ENCODE data around the gene CD79B. TPM values are rescaled to one million over a fixed set of nuclear protein-coding genes. Genes with fewer than 3 reads are reported as not detected.

Gene CD79B
- total RNA-seq, 1 experiment from 2014 or later = not detected

DNA sequence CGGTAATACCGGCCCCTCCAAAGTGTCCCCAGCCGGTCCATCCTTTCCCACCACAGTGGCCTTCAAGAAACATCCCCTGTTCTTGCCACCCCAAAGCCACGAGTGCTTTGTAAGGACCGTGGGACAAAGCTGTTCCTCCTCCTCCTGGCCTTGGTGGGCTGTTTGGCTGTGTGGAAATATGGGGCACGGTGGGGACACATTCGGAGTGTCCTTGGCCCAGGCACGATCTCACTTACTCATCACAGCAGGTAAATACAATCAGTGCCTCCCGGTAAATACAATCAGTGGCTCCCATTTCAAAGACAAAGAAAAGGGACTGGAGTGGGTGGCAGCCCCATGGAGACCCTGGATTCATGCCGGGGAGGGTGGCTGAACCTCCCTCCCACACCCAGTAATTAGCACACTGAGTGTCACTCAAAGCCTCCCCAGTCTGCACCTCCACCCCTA, 30.2 kb upstream of the CD79B start:
- no peak for DNase-seq (ENCODE audit: low read depth in 1 of 2, low spot score in 2 of 2)
- H3K4me3 ChIP-seq = no peak overlapping the region
- H3K9me3 ChIP-seq (replicated peaks) = no peaks in the 10 kb centered on the region
- 0 out of 2 replicates have a peak, but pooled peaks cover 3% of the 10 kb centered on the region for H3K27me3 ChIP-seq (replicated peaks)
- H3K4me1 ChIP-seq (replicated peaks) = no peaks in the 10 kb centered on the region
- H3K27ac ChIP-seq = no peak overlapping the region
- no peaks in the 10 kb centered on the region for H3K36me3 ChIP-seq

- Histone ChIP-seq H3K4me3 (no peak overlapping the region), H3K36me3 (no peaks in the 10 kb centered on the region), H3K4me1 (replicated peaks) (no peaks in the 10 kb centered on the region), H3K27ac (no peak overlapping the region), H3K9me3 (replicated peaks) (no peaks in the 10 kb centered on the region), H3K27me3 (replicated peaks) (0 out of 2 replicates have a peak, but pooled peaks cover 3% of the 10 kb centered on the region)
- peak in 1 of 2 experiments; percentile 73 for DNase-seq (ENCODE audit: low read depth in 1 of 2, low spot score in 2 of 2)
These were observed 29.5 kb upstream of the CD79B start for GRCh38 chr17:63961355-63962212.

DNA sequence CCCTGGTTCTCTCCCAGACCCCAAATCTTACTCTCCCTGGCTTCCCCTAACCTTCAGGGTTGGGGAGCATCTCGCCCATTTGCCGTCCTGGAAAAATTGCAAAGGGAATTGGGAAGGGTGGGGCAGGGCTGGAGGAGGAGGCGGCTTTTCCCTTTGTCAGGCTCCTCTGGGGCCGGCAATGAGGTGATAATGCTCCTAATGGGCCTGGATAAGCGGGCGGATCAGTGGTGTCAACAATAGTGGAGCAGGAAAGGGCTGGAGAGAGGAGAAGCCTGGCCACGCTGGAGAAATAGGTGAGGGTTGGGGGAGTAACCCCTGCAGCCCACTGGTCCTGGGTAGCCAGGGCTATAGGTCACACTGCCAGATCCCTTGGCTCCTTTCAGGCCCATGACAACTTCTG, 28.3 kb upstream of the CD79B start:
- Histone ChIP-seq H3K4me3 (no peak overlapping the region), H3K9me3 (replicated peaks) (no peaks in the 10 kb centered on the region), H3K27ac (no peak overlapping the region), H3K36me3 (no peaks in the 10 kb centered on the region), H3K27me3 (replicated peaks) (0 out of 2 replicates have a peak, but pooled peaks cover 3% of the 10 kb centered on the region), H3K4me1 (replicated peaks) (no peaks in the 10 kb centered on the region)
- no peak for DNase-seq (ENCODE audit: low read depth in 1 of 2, low spot score in 2 of 2)

GRCh38 chr17:63960006-63960405, 27.9 kb upstream of the CD79B start:
- H3K27me3 ChIP-seq (replicated peaks) = no peaks in the 10 kb centered on the region
- H3K4me1 ChIP-seq (replicated peaks) = no peaks in the 10 kb centered on the region
- no peaks in the 10 kb centered on the region for H3K9me3 ChIP-seq (replicated peaks)
- no peaks in the 10 kb centered on the region for H3K36me3 ChIP-seq
- no peak overlapping the region for H3K4me3 ChIP-seq
- H3K27ac ChIP-seq = no peak overlapping the region
- no peak for DNase-seq (ENCODE audit: low read depth in 1 of 2, low spot score in 2 of 2)

DNA sequence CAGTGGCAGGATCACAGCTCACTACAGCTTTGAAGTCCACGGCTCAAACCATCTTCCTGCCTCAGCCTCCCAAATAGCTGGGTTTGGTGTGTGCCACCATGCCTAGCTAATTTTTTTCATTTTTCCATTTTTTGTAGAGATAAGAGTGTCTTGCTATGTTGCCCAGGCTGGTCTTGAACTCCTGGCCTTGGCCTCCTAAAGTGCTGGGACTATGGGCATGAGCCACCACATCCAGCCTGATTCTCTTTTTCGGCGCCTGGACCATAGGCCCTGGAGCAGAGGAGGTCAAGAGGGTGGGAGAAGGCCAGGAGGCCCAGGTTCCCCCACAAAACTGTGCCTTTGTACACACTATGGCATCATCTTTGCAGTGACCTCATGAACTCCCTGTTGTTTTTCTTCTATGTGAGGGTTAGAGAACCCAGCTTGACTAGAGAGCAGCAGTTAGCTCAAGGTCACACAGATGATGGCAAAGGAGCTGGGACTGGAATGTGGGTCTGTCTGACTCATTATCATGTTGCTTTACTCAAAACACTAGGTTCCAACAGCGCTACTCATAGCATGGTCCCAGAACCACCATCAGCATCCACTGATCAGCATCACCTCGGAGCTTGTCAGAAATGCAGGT, 24.3 kb upstream of the CD79B start:
- Histone ChIP-seq H3K4me1 (replicated peaks) (no peaks in the 10 kb centered on the region), H3K36me3 (no peaks in the 10 kb centered on the region), H3K4me3 (no peak overlapping the region), H3K27ac (no peak overlapping the region), H3K9me3 (replicated peaks) (no peaks in the 10 kb centered on the region), H3K27me3 (replicated peaks) (no peaks in the 10 kb centered on the region)
- DNase-seq (ENCODE audit: low read depth in 1 of 2, low spot score in 2 of 2) = no peak

GRCh38 chr17:63955791-63956190, 23.7 kb upstream of the CD79B start:
- H3K4me3 ChIP-seq = no peak overlapping the region
- H3K27ac ChIP-seq = no peak overlapping the region
- H3K9me3 ChIP-seq (replicated peaks) = no peaks in the 10 kb centered on the region
- no peaks in the 10 kb centered on the region for H3K4me1 ChIP-seq (replicated peaks)
- H3K27me3 ChIP-seq (replicated peaks) = no peaks in the 10 kb centered on the region; the same call in 1 of the 2 replicates
- no peak for DNase-seq (ENCODE audit: low read depth in 1 of 2, low spot score in 2 of 2)
- no peaks in the 10 kb centered on the region for H3K36me3 ChIP-seq

DNA sequence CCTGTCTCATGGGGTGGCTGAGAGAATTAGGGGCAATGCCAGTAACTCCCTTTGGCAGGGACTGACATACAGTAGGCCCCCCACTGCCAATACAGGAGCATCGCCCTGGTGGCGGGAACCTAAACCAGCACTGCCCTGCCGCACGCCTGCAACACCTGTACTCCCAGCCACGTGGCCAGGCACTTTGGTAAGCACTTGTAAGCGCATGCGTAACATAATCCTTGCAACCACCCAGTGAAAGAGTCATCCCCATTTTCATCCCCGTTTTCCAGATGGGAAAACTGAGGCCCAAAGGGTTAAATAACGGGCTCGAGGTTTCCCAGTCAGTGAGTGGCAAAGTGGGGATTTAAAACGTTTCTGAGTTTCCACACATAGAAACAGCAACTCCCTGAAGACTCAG, 23.1 kb upstream of the CD79B start:
- H3K27ac ChIP-seq = no peak overlapping the region
- DNase-seq (ENCODE audit: low read depth in 1 of 2, low spot score in 2 of 2) = no peak
- no peaks in the 10 kb centered on the region; the same call in 1 of the 2 replicates for H3K27me3 ChIP-seq (replicated peaks)
- no peaks in the 10 kb centered on the region for H3K4me1 ChIP-seq (replicated peaks)
- no peak overlapping the region for H3K4me3 ChIP-seq
- H3K36me3 ChIP-seq = no peaks in the 10 kb centered on the region
- no peaks in the 10 kb centered on the region for H3K9me3 ChIP-seq (replicated peaks)

- no peak overlapping the region for H3K27ac ChIP-seq
These were observed 22.4 kb upstream of the CD79B start for GRCh38 chr17:63954402-63955063.

DNA sequence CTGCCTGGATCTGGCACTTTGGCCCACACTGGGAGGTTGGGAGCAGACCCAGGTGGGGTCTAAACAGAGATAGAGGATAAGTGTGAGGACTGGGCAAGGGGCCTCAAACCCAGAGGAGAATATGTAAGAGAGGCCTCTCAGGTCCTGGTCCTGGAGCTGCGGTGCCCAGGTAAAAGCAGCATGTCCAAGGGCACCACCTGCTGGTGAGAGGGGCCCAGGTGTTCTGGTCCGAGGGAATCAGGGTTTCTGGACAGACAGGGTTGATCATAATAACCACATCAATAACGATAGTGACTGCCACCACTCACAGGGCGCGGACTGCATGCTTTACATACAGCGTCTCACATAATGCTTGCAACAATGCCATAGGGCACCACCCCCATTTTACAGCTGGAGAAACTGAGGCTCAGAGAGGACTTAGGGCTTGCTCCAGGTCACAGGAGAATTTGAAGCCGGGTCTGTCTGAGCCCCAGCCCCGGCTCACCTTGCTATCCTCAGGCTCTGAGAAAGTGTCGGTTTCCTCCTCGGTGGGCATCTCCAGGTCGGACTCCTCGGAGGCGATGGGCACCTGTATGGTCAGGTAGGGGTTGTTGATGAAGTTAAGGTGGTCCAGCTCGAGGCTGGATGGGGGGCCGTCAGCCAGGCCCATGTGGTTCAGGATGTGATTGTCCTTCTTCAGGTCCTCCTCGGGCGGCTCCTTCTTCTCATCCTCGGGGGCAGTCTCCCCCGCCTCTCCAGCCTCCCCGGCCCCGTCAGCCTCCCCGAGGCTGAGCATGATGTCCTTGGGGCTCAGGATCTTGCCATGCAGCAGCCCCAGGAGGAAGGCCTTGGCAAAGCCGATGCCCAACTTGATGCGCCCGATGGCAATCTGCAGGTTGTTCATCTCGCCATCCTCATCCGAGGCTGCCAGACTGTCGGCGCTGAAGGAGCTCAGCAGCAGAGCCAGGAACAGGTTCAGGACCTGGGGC, 19.1 kb upstream of the CD79B start:
- Histone ChIP-seq H3K27ac (no peak overlapping the region), H3K9me3 (replicated peaks) (no peaks in the 10 kb centered on the region), H3K27me3 (replicated peaks) (no peaks in the 10 kb centered on the region; the same call in 1 of the 2 replicates), H3K4me3 (no peak overlapping the region), H3K4me1 (replicated peaks) (0 out of 2 replicates have a peak, but pooled peaks cover 3% of the 10 kb centered on the region), H3K36me3 (no peaks in the 10 kb centered on the region)
- no peak for DNase-seq (ENCODE audit: low read depth in 1 of 2, low spot score in 2 of 2)

More at GRCh38 chr17:63954402-63955063, 22.4 kb upstream of the CD79B start:
- no peaks in the 10 kb centered on the region for H3K9me3 ChIP-seq (replicated peaks)
- no peak overlapping the region for H3K4me3 ChIP-seq
- H3K36me3 ChIP-seq = no peaks in the 10 kb centered on the region
- no peak for DNase-seq (ENCODE audit: low read depth in 1 of 2, low spot score in 2 of 2)
- H3K4me1 ChIP-seq (replicated peaks) = no peaks in the 10 kb centered on the region
- no peaks in the 10 kb centered on the region; the same call in 1 of the 2 replicates for H3K27me3 ChIP-seq (replicated peaks)

GRCh38 chr17:63949576-63950250, 17.6 kb upstream of the CD79B start:
- no peak for DNase-seq (ENCODE audit: low read depth in 1 of 2, low spot score in 2 of 2)
- H3K4me1 ChIP-seq (replicated peaks) = 0 out of 2 replicates have a peak, but pooled peaks cover 3% of the 10 kb centered on the region

DNA sequence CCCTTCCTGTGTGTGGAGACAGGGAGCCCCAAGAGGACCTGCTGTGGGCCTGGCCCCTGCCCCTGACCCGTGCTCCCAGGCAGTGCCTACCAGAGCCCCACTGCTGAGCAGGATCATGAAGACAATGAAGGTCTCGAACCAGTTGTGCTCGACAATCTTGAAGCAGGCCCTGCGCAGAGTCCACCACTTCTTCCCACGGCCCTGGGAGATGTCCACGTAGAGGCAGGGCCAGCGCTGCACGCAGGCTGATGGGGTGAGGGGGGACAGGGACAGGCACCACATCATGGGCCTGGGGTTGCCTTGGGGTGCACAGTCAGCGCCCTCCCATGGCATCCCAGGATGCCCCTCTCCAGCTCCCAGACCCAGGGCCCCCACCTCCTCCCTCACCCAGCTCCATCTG, 16.4 kb upstream of the CD79B start:
- no peak for DNase-seq (ENCODE audit: low read depth in 1 of 2, low spot score in 2 of 2)
- Histone ChIP-seq H3K27ac (no peak overlapping the region), H3K9me3 (replicated peaks) (no peaks in the 10 kb centered on the region; the same call in 1 of the 2 replicates), H3K36me3 (no peaks in the 10 kb centered on the region), H3K4me3 (no peak overlapping the region), H3K27me3 (replicated peaks) (no peaks in the 10 kb centered on the region; the same call in 1 of the 2 replicates), H3K4me1 (replicated peaks) (0 out of 2 replicates have a peak, but pooled peaks cover 3% of the 10 kb centered on the region)

More at GRCh38 chr17:63949576-63950250, 17.6 kb upstream of the CD79B start:
- no peak overlapping the region for H3K27ac ChIP-seq
- no peak overlapping the region for H3K4me3 ChIP-seq
- no peaks in the 10 kb centered on the region for H3K9me3 ChIP-seq (replicated peaks)
- no peaks in the 10 kb centered on the region for H3K36me3 ChIP-seq
- no peaks in the 10 kb centered on the region; the same call in 1 of the 2 replicates for H3K27me3 ChIP-seq (replicated peaks)

DNA sequence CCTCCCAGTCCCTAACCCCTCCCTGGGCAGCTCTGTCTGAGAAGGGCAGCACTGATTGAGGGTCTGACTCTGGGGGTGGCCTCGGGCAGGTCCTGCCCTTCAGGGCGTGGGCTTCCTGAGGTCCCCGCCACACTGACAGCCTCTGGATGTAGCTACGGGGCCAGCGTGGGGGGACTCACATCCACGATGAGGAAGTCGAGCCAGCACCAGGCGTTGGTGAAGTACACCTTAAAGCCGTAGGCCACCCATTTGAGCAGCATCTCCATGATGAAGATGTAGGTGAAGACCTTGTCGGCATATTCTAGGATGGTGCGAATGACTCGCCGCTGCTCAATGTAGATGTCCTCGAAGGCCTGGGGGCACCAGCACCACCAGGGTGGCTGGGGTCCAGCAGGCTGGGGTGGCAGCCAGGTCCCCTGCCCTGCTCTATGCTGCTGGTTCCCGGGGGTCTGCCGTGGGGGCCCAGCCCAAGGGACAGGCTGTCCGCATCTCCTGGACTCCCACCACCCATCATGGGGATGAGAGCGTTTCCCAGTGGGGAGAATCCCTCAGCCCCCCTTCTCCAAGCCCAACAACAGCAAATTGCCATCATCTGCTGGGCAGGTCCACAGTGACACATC, 15.7 kb upstream of the CD79B start:
- Histone ChIP-seq H3K4me1 (replicated peaks) (0 out of 2 replicates have a peak, but pooled peaks cover 3% of the 10 kb centered on the region), H3K27me3 (replicated peaks) (no peaks in the 10 kb centered on the region; the same call in 1 of the 2 replicates), H3K27ac (no peak overlapping the region), H3K9me3 (replicated peaks) (no peaks in the 10 kb centered on the region; the same call in 1 of the 2 replicates), H3K4me3 (no peak overlapping the region), H3K36me3 (no peaks in the 10 kb centered on the region)
- DNase-seq (ENCODE audit: low read depth in 1 of 2, low spot score in 2 of 2) = no peak
